HCT116 (cell line): ENCODE results near the gene WASF2. TPM values are rescaled to one million over a fixed set of nuclear protein-coding genes. Genes with fewer than 3 reads are reported as not detected.

Experiments used
- ATAC-seq: fragments of 200-7000 bp; cut with Tn5 transposase; 2 replicates; pipeline ENCODE4 v1.9.1; 2020; ENCODE audit warnings: mild to moderate bottlenecking, moderate library complexity
- BruUV-seq: library from RNA; stranded (reverse); fragments of 400-500 nt; replicated peaks from 2 replicates; lab custom pipeline; 2021; lab: Mats Ljungman, UMichigan
- CTCF ChIA-PET: fragments of 300-600 bp; sonication (Branson Sonifier 250); formaldehyde crosslinking; loops from one replicate; lab custom pipeline; 2021; ENCODE audit warnings: antibody characterized with exemption; lab: Charles Lee
- POLR2A ChIA-PET: fragments of 300-600, 350-600 bp; sonication (Branson Sonifier 250); formaldehyde crosslinking; loops from one replicate; lab custom pipeline; 2021; ENCODE audit warnings: antibody characterized with exemption; lab: Charles Lee
- RAD21 ChIA-PET, 2 experiments: fragments of 300-600 bp; sonication (Branson Sonifier 250); formaldehyde crosslinking; loops; one replicate each; lab custom pipeline; 2023; ENCODE audit warnings: low total read pairs in 2 of 2; ENCODE audit not compliant: uncharacterized antibody in 2 of 2, unreplicated experiment in 2 of 2, low non-redundant PET in 1 of 2; lab: Charles Lee
- DNase-seq: peaks from one replicate; pipeline ENCODE4 v3.0.0-alpha.2; 2010; ENCODE audit warnings: low read depth, low spot score
- H2AFZ ChIP-seq: fragments of 200-600 bp; shearing (Covaris generic), sonication (generic); 2 replicates; pipeline ENCODE4 v1.6.1; 2017; ENCODE audit warnings: low read depth, mixed run types, mixed read lengths, antibody characterized with exemption, low read length; ENCODE audit not compliant: poor library complexity, severe bottlenecking
- H3K27ac ChIP-seq: 2 replicates; pipeline ENCODE4 v1.5.1; 2012; ENCODE audit warnings: low read depth, low read length
- H3K27me3 ChIP-seq: fragments of 200-600 bp; sonication (generic); 2 replicates; pipeline ENCODE4 v1.6.1; 2016; ENCODE audit warnings: mixed run types, low read length, mixed read lengths; ENCODE audit not compliant: insufficient read depth
- H3K36me3 ChIP-seq, 2 experiments: fragments of 200-500 bp in 1 of 2; fragments of 200-600 bp in 1 of 2; sonication (Bioruptor generic) in 1 of 2; sonication (generic) in 1 of 2; 2 replicates each; pipeline versions ENCODE4 v1.5.1 to v1.6.1; 2014 to 2016; ENCODE audit warnings: low read length in 2 of 2, inconsistent platforms in 1 of 2, mixed read lengths in 1 of 2, mixed run types in 1 of 2; ENCODE audit not compliant: insufficient read depth in 2 of 2, control insufficient read depth in 1 of 2
- H3K4me1 ChIP-seq, 2 experiments: fragments of 200-600 bp in 1 of 2; sonication (generic) in 1 of 2; 2 replicates each; pipeline versions ENCODE4 v1.5.1 to v1.6.1; 2012 to 2017; ENCODE audit warnings: low read length in 2 of 2, inconsistent platforms in 1 of 2, mild to moderate bottlenecking in 1 of 2, mixed read lengths in 1 of 2, mixed run types in 1 of 2, moderate library complexity in 1 of 2; ENCODE audit not compliant: insufficient read depth in 2 of 2, control insufficient read depth in 1 of 2
- H3K4me2 ChIP-seq: fragments of 200-600 bp; sonication (generic); 2 replicates; pipeline ENCODE4 v1.6.1; 2017; ENCODE audit warnings: mixed run types, low read length, mixed read lengths
- H3K4me3 ChIP-seq, 2 experiments: fragments of 200-600 bp in 1 of 2; sonication (generic) in 1 of 2; replicated peaks in 1 of 2; 2 replicates each; pipeline ENCODE4 v1.5.1; 2011 to 2016; ENCODE audit warnings: low read length in 2 of 2, control low read depth in 1 of 2, low read depth in 1 of 2, mild to moderate bottlenecking in 1 of 2, mixed read lengths in 1 of 2, mixed run types in 1 of 2
- H3K79me2 ChIP-seq: fragments of 200-600 bp; sonication (generic); 2 replicates; pipeline ENCODE4 v1.6.1; 2017; ENCODE audit warnings: mild to moderate bottlenecking, mixed run types, low read length, moderate library complexity, mixed read lengths; ENCODE audit not compliant: insufficient read depth
- H3K9ac ChIP-seq: fragments of 200-600 bp; sonication (generic); 2 replicates; pipeline ENCODE4 v1.6.1; 2016; ENCODE audit warnings: low read length, mixed read lengths
- H3K9me2 ChIP-seq: fragments of 200-600 bp; sonication (generic), shearing (Covaris generic); 2 replicates; pipeline ENCODE4 v1.6.1; 2017; ENCODE audit warnings: mixed run types, mild to moderate bottlenecking, moderate library complexity; ENCODE audit not compliant: insufficient read depth
- H3K9me3 ChIP-seq, 2 experiments: fragments of 200-500 bp in 1 of 2; fragments of 200-600 bp in 1 of 2; sonication (Bioruptor generic) in 1 of 2; sonication (generic) in 1 of 2; 2 replicates each; pipeline ENCODE4 v1.6.1; 2014 to 2017; ENCODE audit warnings: low read length in 2 of 2, mixed read lengths in 2 of 2, inconsistent platforms in 1 of 2, low read depth in 1 of 2, mild to moderate bottlenecking in 1 of 2, mixed run types in 1 of 2, moderate library complexity in 1 of 2; ENCODE audit not compliant: control insufficient read depth in 1 of 2, insufficient read depth in 1 of 2
- H4K20me1 ChIP-seq: fragments of 200-600 bp; sonication (generic), shearing (Covaris generic); 2 replicates; pipeline ENCODE4 v1.6.1; 2017; ENCODE audit warnings: mixed run types, mild to moderate bottlenecking, moderate library complexity; ENCODE audit not compliant: insufficient read depth
- POLR2A ChIP-seq: IDR thresholded peaks from 2 replicates; pipeline ENCODE4 v1.7.0; 2011; ENCODE audit warnings: borderline replicate concordance; ENCODE audit not compliant: insufficient read depth, insufficient read length; ENCODE audit errors: extremely low read depth
- RAD21 ChIP-seq: IDR thresholded peaks from 2 replicates; pipeline ENCODE4 v1.6.1; 2012; ENCODE audit warnings: low read depth, mild to moderate bottlenecking
- SP1 ChIP-seq: IDR thresholded peaks from 2 replicates; pipeline ENCODE4 v1.6.1; 2012; ENCODE audit warnings: low read depth
- TCF7L2 ChIP-seq: IDR thresholded peaks from 2 replicates; pipeline ENCODE4 v1.7.0; 2011; ENCODE audit warnings: borderline replicate concordance, inconsistent platforms; ENCODE audit not compliant: insufficient read depth, insufficient read length; ENCODE audit errors: extremely low read depth
- intact Hi-C: fragments of 100-400 bp; cut with micrococcal nuclease; formaldehyde crosslinking; loops from 2 replicates; pipeline ENCODE4 v1.10.0; 2022
- total RNA-seq: library from RNA; stranded (reverse); gene quantifications from one replicate; pipeline ENCODE4 v1.2.1, GENCODE V29; 2021; ENCODE audit not compliant: unreplicated experiment
- TF ChIP-seq, protein P1 (sequence below): IDR thresholded peaks from 2 replicates; pipeline ENCODE4 v1.6.1; 2011; ENCODE audit warnings: mild to moderate bottlenecking, low read length, moderate library complexity; ENCODE audit not compliant: insufficient replicate concordance; ENCODE audit errors: extremely low read depth

Gene WASF2
- total RNA-seq, 1 experiment from 2014 or later: 111 TPM

DNA sequence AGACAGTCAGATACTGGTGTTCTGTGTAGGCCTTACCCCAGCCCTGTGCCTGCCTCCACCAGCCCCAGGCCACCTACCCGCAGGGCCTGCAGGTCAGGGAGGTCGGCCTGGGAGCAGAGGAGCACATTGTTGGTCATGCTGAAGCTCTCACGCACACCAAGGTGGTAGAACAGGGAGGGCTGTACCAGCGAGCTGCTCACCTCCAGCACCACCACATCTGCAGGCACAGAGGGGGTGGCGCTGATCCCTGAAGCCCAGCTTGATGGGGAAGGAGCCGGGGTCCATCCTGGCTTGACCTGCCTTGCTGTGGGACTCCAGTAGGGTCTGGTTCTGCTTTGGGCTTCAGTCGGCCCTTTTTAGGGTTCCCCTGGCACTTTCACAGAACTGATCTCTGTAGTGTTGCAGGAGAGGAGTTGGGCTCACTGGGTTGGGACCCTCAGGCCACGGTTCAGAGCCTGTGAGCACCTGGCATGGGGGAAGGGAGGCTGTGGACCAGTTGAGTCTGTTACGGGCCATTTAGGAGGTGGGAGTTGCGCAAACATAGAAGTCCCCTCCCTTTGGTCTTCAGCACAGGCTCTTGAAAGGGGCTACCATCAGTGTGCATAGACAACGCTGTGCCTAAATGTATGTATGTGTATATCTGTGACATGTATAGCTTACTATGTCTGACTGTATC lies 125.1 kb downstream of the WASF2 start:
- no peak for DNase-seq
- peak overlapping the region; percentile 78 for H3K9ac ChIP-seq
- TF ChIP-seq, protein P1, sequence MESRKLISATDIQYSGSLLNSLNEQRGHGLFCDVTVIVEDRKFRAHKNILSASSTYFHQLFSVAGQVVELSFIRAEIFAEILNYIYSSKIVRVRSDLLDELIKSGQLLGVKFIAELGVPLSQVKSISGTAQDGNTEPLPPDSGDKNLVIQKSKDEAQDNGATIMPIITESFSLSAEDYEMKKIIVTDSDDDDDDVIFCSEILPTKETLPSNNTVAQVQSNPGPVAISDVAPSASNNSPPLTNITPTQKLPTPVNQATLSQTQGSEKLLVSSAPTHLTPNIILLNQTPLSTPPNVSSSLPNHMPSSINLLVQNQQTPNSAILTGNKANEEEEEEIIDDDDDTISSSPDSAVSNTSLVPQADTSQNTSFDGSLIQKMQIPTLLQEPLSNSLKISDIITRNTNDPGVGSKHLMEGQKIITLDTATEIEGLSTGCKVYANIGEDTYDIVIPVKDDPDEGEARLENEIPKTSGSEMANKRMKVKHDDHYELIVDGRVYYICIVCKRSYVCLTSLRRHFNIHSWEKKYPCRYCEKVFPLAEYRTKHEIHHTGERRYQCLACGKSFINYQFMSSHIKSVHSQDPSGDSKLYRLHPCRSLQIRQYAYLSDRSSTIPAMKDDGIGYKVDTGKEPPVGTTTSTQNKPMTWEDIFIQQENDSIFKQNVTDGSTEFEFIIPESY: no peak
- TF ChIP-seq TCF7L2 (no peak), RAD21 (no peak), SP1 (no peak), POLR2A (no peak)
- H3K9me2 ChIP-seq: no peaks in the 10 kb centered on the region
- peak; percentile 0; the same call in 1 of the 2 replicates for ATAC-seq
- peaks cover 12 to 32% of the 10 kb centered on the region in 2 experiments for H3K4me1 ChIP-seq
- intact Hi-C loops: no loop called here
- no peak overlapping the region for H2AFZ ChIP-seq
- H3K4me2 ChIP-seq: peak overlapping the region; percentile 95
- H4K20me1 ChIP-seq: no peaks in the 10 kb centered on the region
- H3K9me3 ChIP-seq: no peaks in the 10 kb centered on the region
- ChIA-PET CTCF (interaction anchor here (0.6 to 3.3 kb wide), 15 partner anchors 7 to 319 kb away, joined by 3 to 28 read pairs (median 4); partner anchors contain the start of gene GPR3), POLR2A (interaction anchor here (0.9 to 2.6 kb wide), 12 partner anchors 11 to 366 kb away, joined by 3 to 26 read pairs (median 4); partner anchors contain the start of genes CD164L2 and SYTL1), RAD21 (no interaction called here)
- BruUV-seq: TSS peak; percentile 61
- H3K4me3 ChIP-seq: peak overlapping the region; percentile 67 to 69
- peaks cover 0 to 4% of the 10 kb centered on the region in 2 experiments; a peak in 1 of 4 replicates for H3K36me3 ChIP-seq
- H3K27ac ChIP-seq: peak overlapping the region; percentile 100
- H3K27me3 ChIP-seq: no peaks in the 10 kb centered on the region
- H3K79me2 ChIP-seq: peaks cover 3% of the 10 kb centered on the region; the same call in 1 of the 2 replicates
